Lower leg skin (tissue), 3 donors: ENCODE data around the gene CREBBP.

ENCODE experiments used
- CTCF ChIP-seq, 3 donors: fragments of 450-650 bp; IDR thresholded peaks; one replicate each; pipeline ENCODE4 v1.5.1; 2016; ENCODE audit warnings: antibody characterized with exemption in 3 of 3, mild to moderate bottlenecking in 3 of 3, moderate library complexity in 2 of 3
- POLR2A ChIP-seq, 2 donors: fragments of 450-650 bp; IDR thresholded peaks; one replicate each; pipeline ENCODE4 v1.6.1; 2016 to 2017; ENCODE audit warnings: antibody characterized with exemption in 2 of 2, mild to moderate bottlenecking in 1 of 2, moderate library complexity in 1 of 2

DNA sequence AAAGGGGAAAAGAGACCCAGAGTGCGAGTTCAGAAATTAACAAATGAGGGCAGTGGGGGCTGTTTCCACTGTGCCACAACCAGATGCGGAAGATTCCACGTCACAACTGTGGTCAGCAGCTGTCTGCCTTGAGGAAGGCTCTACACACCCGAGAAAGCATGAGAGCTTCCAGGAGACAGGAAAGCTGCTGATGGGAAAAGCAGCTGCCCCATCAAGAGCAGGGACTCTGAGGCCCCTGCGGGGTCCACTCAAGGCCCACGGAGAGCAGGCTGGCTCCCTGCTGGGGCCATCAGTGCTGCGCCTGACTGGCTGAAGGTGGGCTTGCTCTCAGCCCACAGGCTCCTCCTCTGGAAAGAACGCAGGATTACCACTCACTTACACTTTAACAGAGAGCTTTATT, 148.3 kb downstream of the CREBBP start:
- TF ChIP-seq CTCF (IDR thresholded peaks at IDR 0.05) (no peak), POLR2A (IDR thresholded peaks at IDR 0.05) (no peak)
